Fibroblast of gingiva (primary cell): Measurements from ENCODE around the gene PRR33.

Experiments used
- DNase-seq: peaks from one replicate; pipeline ENCODE4 v3.0.0-alpha.2; 2011; ENCODE audit warnings: low read depth

PRR33 gene

GRCh38 chr11:1916132-1916985 lies 24.7 kb upstream of the PRR33 start:
- DNase-seq, result no peak

GRCh38 chr11:1915795-1916131 lies 24.1 kb upstream of the PRR33 start:
- no peak for DNase-seq

- DNase-seq, result no peak
These were observed 21.8 kb upstream of the PRR33 start for GRCh38 chr11:1913271-1914060.

DNA sequence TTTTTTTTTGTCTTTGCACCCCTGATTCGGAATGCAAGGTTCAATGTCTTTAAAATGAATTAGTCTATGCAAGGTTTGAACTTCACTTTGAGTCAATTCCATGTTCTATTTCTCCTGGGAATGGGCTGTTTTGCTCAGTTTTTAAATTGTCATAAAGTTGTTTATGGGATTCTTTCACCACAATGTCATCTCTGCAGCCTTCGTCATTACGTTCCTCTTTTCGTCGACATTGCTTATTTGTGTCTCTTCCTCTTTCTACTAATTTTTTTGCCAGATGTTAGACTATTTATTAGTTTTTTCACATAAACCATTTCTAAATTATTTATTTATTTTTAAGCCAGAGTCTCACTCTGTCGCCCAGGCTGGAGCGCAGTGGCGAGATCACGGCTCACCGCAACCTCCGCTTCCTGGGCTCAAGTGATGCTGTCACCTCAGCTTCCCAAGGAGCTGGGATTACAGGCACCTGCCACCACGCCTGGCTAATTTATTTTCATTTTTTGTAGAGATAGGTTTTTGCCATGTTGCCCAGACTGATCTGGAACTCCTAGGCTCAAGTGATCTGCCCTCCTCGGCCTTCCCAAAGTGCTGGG lies 20.7 kb upstream of the PRR33 start:
- DNase-seq, result no peak

DNA sequence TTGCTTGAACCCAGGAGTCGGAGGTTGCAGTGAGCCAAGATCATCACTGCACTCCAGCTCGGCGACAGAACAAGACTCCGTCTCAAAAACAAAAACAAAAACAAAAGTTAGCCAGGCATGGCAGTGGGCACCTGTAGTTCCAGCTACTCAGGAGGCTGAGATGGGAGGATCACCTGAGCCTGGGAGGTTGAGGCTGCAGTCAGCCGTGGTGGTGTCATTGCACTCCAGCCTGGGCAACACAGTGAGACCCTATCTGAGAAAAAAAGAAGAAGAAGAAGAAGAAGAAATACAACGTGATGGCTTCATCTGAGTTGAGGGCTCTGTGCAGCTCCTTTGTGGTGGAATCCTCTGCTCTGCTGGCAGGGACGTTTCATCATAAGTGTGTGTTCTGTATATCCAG lies 17.8 kb upstream of the PRR33 start:
- DNase-seq, result no peak

DNA sequence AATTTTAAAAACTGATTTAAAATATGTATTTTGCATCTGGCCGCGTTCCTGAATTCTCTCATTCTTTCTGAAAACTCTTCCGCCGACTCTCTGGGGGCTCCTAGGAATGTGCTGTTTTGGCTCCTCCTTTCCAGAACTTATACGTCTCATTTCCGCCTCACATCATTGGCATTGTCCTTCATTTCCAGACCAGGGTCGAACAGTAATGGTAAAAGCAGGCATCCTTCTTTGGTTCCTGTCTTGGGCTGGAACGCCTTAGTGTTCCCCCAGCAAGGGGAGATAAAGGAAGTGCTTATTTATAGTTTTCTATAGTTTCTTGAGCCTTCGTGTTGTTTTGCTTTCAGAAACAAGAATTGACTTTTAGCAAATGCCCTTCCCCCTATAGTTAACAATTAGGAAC lies 16.9 kb upstream of the PRR33 start:
- DNase-seq, result no peak

GRCh38 chr11:1906611-1907423 lies 15.1 kb upstream of the PRR33 start:
- DNase-seq, result no peak

DNA sequence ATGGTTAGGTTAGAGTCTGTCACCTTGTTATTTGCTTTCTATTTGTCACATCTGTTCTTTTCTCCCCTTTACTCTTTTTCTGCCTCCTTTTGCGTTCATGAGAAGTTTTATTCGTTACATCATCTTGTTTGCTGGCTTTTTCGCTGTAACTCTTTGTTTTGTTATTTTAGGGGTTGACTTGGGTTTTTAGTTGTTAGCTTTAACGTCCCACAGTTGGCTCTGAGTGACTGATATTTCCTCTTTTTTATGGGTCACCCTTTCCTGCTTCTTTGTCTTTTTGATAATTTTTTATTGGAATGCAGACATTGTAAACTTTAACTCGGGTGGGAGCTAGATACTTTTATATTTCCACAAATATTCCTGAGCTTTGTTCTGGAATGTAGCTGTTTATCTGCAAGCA lies 14.5 kb upstream of the PRR33 start:
- no peak for DNase-seq

- DNase-seq, result no peak
These were observed 8.0 kb upstream of the PRR33 start for GRCh38 chr11:1899686-1900085.

DNA sequence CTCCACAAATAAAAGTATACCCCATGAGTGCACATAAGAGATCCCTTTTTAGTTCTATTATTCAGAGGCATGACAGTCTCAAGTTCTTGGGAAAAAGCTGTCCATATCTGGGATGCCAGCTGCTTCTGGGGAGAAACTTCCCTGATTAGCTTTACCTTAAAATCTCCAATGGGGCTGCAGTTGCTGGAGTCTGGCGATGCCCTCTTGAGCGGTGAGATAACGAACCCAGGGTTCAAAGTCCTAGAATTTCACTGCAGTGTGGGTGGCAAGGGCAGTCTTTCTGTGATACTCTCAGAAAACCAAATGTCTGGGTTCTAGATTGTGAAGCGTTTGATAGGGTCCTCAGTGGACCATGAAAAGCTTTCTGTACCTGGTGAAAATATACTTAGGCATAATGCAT lies 7.4 kb upstream of the PRR33 start:
- no peak for DNase-seq

DNA sequence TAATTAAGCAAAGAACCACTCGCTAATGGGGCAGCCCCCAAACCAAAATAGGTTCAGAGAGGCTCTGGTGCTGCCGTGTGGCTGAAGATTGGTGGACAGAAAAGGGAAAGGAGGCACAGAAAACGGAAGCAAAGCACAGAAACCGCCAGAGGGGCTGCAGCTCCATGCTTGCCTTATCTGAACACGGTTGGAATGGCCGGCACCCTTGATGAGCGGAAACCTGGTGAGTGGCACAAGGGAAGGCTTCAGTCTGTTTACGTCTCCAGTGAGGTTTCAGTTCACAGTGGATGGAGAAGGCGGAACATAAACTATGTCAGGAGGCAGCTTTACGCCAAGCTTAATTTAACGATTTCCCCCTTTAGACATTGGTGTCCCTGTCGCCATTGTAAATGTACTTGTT lies 5.2 kb upstream of the PRR33 start:
- no peak for DNase-seq

GRCh38 chr11:1896468-1896867 lies 4.8 kb upstream of the PRR33 start:
- DNase-seq, result no peak

DNA sequence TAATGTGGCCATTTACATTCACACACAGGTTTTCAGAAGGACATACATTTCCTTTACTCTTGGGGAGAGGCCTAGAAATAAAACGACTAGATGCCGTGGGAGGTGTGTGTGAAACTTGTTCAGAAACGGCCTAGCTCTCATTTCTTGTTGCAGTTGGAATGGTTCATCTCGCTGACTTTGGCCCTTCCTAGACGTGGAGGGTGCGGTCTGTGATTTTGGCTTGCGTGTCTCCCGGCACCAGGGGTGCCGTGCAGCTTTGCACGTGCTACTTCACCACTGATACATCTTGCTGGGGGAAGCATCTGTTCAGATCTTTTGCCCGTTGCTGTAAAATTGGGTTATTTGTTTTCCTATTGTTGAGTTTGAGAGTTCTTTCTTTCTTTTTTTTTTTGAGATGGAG lies 3.1 kb upstream of the PRR33 start:
- DNase-seq, result no peak

- DNase-seq, result no peak
These were observed 2.1 kb upstream of the PRR33 start for GRCh38 chr11:1893581-1894359.

DNA sequence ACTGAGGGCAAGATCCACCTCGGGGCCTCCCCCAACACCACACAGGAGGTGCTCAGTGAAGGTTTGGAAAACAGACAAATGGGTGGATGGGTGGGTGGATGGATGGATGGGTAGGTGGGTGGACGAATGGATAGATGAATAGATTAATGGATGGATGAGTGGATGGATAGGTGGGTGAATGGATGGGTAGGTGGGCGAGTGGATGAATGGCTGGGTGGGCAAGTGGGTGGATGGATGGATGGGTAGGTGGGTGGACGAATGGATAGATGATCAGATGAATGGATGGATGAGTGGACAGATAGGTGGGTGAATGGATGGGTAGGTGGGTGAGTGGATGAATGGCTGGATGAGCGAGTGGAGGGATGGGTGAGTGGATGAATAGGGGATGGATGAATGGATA lies 863 bp upstream of the PRR33 start:
- no peak for DNase-seq

DNA sequence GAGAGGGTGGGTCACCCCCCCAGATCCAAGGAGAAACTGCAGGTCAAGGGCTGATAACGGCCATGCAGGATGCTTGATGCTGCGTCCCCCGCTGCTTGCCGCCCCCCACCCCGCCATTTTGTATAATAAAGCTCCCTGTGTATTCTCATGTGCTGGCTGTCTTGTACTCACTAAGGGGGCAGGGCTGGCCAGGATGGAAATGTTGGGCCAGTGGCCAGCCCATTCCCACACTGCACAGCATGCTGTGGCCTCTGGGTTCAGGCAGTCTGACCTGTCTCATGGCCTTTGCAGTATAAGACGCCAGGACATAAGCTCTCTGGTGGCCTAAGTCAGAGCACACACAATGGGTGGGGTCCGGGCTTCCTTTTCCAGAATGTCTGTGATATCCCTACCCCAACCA lies 421 bp upstream of the PRR33 start:
- no peak for DNase-seq

DNA sequence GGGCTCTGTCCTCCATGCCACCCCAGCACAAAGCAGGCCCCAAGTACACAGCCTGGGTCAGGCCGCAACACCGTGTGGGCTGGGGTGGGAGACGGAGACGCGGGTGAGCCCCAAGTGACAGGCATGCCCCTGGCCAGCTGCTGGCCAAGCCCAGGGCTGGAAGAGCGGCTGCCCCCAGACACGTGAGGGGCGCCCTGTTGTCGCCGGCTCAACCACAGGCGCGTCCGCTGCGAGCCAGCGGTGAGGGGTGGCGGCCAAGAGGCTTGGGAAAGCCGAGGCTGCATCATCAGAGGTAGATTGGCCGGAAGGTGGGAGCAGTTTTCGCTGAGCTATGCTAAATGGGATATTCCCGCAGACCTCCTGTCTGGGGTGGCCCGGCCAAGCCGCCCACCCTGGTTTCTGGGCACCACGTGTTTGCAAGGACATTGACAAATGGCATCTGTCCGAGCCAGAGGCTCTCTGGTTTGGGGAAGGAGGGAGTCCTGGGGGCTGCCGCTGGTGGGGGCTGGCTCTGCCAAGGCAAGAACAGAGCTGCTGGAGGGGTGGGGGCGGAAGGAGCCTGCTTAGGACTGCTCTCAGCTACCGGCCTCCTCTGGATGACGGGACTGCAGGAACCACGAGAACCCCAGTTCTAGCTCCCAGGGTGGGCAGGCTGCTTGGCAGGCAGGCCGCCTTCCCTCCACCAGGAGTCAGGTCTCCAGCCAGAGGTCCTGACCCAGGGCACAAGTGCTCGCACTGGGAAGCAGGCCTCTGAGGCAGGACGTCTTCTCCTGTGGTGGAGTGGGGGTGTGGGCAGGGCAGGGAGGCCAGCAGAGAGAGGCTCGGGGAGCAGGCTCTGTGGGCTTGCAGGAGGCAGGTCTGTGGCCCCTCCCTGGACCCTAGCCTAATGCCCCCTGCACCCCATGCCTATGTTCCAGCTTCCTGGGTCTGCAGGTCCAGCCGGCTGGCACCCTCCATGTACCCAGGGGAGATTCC lies 552 bp downstream of the PRR33 start:
- DNase-seq, result no peak

DNA sequence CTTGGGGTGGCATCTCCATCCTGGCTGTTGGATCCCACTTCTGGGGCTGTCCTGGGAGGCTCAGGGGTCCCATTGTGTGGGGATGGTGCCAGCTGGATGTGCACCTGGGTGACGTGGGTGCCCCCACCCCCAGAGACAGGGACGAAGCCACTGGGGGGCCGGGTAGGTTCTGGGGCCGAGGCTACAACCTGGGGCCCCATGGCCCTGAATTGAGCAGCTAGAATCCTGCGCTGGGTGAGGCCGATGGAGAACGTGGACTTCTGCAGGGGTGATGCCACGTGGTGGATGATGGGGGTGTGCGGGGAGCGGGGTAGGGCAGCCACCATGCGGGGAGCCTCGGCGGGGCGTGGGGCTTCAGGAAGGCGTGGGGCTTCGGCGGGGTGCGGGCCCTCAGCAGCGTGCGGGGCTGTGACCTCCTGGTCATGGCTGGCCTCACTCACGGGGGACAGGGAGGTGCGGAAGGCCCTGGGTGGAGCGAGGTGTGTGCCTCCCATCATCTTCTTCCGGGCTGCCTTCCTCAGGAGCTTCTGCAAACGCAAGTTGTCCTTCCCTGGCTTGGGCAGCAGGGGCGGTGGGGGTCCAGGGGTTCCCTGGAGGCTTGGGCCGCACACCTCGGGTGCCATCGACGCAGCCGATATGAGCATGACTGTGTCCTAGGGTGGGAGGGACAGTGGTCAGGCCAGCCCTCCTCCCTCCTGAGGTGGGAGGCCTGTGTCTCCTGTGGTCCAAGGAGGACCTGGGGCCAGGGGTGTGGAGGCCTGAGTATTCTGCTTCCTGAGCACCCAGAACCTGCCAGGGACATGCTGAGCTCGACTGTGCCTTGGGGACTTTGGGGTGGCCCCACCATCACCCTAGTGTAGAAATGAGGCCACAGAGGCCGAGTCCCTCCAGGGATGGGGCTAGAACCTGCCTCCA lies 1.5 kb downstream of the PRR33 start:
- no peak for DNase-seq

- no peak for DNase-seq
These were observed 2.3 kb downstream of the PRR33 start for GRCh38 chr11:1889224-1889930.
